Stimulated activated CD8-positive, alpha-beta memory T cell treated with anti-CD3 and anti-CD28 coated beads, Interleukin-12 subunit alpha, Interleukin-12 subunit beta, amount 100 ng/mL, for 4 hours (primary cell): ENCODE measurements around the gene GPN1.
"Not testable (repeated sequence)": the region's sequence is repeated elsewhere in the genome, so short reads cannot be mapped to it uniquely, and the experiment has no call there.

ENCODE experiments used
- DNase-seq: peaks from one replicate; pipeline ENCODE4 v3.0.0-alpha.2; 2020; ENCODE audit warnings: low read depth

The GPN1 gene

GRCh38 chr2:27672723-27673486, 44.1 kb downstream of the GPN1 start:
- no peak for DNase-seq

- DNase-seq: no peak
These were observed 51.7 kb downstream of the GPN1 start for GRCh38 chr2:27680571-27680970.

GRCh38 chr2:27681841-27682240, 53.0 kb downstream of the GPN1 start:
- no peak for DNase-seq

- DNase-seq: not testable (repeated sequence)
These were observed 53.5 kb downstream of the GPN1 start for GRCh38 chr2:27682334-27682771.

GRCh38 chr2:27683390-27684071, 54.7 kb downstream of the GPN1 start:
- peak; percentile 48 for DNase-seq

DNA sequence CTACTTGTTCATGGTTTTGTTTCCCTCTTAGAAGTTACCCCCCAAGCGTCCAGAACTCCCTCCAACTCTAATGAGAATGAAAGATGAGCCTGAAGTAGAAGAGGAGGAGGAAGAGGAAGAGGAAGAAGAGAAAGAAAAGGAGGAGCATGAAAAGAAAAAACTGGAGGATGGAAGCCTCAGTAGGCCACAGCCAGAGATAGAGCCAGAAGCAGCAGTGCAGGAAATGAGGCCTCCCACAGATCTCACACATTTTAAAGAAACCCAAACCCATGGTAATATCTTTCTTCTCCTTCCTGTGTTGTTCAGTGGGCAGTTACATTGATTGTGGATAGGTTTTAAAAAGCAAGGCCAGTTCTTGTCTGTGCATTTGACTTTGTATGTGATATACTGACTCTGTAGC, 56.2 kb downstream of the GPN1 start:
- DNase-seq: not testable (repeated sequence)

DNA sequence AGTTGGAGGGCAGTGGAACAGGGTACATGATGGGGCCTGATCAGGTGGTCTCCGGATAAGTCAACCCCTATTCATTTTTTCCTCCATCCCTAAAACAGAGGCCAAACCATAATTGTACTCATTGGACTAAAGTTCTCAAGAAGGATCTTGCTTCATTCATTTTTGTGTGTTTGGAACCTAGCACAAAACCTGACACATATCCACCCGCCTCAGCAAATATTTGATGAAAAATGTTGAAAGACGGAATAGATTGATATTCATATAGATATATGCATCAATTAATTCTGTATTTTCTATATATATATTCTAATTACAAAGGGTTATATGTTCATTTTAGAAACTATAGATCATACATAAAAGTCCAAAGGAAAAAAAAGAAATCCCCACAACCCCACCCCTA, 56.7 kb downstream of the GPN1 start:
- no peak for DNase-seq

DNA sequence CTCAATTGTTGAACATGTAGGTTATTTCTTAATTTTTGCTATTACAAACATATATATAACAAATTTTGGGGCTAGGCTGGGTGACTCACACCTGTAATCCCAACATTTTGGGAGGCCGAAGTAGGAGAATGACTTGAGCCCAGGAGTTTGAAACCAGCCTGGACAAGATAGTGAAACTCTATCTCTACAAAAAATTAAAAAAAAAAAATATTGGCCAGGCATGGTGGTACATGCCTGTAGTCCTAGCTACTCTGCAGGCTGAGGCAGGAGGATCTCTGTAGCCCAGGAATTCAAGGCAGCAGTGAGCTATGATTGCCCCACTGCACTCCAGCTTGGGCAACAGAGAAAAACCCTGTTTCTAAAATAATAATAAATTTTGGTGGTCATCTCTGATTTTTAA, 58.4 kb downstream of the GPN1 start:
- DNase-seq: no peak

- DNase-seq: no peak
These were observed 60.6 kb downstream of the GPN1 start for GRCh38 chr2:27689424-27689823.

DNA sequence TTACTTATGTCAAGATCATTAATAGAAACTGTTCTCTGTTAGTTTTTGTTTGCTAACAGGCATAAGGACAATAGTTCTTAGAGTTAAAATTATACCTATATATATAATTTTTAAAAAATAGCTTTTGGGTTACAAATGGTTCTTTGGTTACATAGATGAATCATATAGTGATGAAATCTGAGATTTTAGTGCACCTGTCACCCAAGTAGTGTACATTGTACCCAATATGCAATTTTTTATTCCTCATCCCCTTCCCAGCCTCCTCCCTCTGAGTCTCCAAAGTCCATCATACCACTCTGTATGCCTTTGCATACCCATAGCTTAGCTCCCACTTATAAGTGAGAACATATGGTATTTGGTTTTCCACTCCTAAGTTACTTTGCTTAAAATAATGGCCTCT, 61.2 kb downstream of the GPN1 start:
- DNase-seq: no peak

- no peak for DNase-seq
These were observed 68.8 kb downstream of the GPN1 start for GRCh38 chr2:27697660-27698059.
